Natural killer cell treated with Interleukin-12 subunit alpha and Interleukin-12 subunit beta and Interleukin-15 and Interleukin-18, amount 100 ng/mL, for 72 hours (primary cell): ENCODE results near the gene IMP3. TPM values are rescaled to one million over a fixed set of nuclear protein-coding genes. Genes with fewer than 3 reads are reported as not detected.

Source experiments
- ATAC-seq, 2 donors: fragments of 150-1000 bp; cut with Tn5 transposase in 1 of 2; sonication (Bioruptor Pico), chemical (Tn5 transposase) in 1 of 2; 2 replicates each; pipeline ENCODE4 v1.10.0; 2021
- DNase-seq: peaks from one replicate; pipeline ENCODE4 v3.0.0; 2022; ENCODE audit warnings: low spot score
- H3K27ac Mint-ChIP-seq, 2 donors: 1 replicate in 1 of 2; 2 replicates in 1 of 2; pipeline ENCODE4 v1.8.0; 2022; ENCODE audit warnings: mixed read lengths in 2 of 2, mild to moderate bottlenecking in 1 of 2, moderate library complexity in 1 of 2
- H3K27me3 Mint-ChIP-seq, 2 donors: 1 replicate in 1 of 2; 2 replicates in 1 of 2; pipeline ENCODE4 v1.8.0; 2022; ENCODE audit warnings: mixed read lengths in 2 of 2
- H3K36me3 Mint-ChIP-seq: one replicate; pipeline ENCODE4 v1.8.0; 2022; ENCODE audit warnings: mixed read lengths
- H3K4me1 Mint-ChIP-seq, 2 donors: 1 replicate in 1 of 2; 2 replicates in 1 of 2; pipeline ENCODE4 v1.8.0; 2022; ENCODE audit warnings: low read depth in 2 of 2, mixed read lengths in 2 of 2, mild to moderate bottlenecking in 1 of 2
- H3K4me3 Mint-ChIP-seq: one replicate; pipeline ENCODE4 v1.8.0; 2022; ENCODE audit warnings: mixed read lengths
- H3K9me3 Mint-ChIP-seq: 2 replicates; pipeline ENCODE4 v1.8.0; 2022; ENCODE audit warnings: mixed read lengths
- total RNA-seq, 2 donors: library from RNA; stranded (reverse); gene quantifications; one replicate each; pipeline ENCODE4 v1.2.3, GENCODE V29; 2022

The IMP3 gene
- total RNA-seq, 2 donors from 2014 or later = 76.2 to 111 TPM

DNA sequence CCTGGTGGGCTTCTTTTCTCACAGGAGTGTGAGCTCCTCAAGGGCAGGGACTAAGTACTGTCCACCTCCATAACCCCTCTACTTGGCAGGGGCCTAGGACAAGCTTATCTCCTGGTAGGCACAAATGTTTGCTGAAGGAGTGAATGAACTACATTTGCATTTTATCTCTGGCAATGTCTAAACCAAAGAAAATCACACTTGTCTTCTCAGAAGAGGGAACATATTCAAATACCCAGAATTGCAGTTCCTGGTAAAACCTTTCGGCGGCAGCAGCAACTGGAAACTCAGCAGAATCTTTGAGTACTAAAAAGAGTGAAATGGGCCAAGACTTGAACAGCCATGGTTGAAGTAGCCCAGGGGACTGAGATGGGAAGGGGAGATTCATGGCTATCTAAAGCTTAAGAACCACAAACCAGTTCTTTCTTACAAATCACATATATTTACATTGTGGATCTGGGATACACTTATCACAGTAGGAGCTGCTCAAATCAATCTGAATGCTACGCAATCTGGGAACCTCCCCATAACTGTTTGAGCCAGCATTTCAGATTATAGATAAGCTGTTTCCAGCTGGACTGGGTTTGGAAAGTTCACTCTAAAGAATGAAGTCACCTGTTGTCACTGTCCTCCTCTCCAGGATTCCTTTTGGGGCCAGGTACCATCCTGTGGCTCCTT lies 42.2 kb downstream of the IMP3 start:
- peak overlapping the region; percentile 76 for H3K4me3 Mint-ChIP-seq
- no peaks in the 10 kb centered on the region for H3K27me3 Mint-ChIP-seq
- H3K36me3 Mint-ChIP-seq = peaks cover 11% of the 10 kb centered on the region

DNA sequence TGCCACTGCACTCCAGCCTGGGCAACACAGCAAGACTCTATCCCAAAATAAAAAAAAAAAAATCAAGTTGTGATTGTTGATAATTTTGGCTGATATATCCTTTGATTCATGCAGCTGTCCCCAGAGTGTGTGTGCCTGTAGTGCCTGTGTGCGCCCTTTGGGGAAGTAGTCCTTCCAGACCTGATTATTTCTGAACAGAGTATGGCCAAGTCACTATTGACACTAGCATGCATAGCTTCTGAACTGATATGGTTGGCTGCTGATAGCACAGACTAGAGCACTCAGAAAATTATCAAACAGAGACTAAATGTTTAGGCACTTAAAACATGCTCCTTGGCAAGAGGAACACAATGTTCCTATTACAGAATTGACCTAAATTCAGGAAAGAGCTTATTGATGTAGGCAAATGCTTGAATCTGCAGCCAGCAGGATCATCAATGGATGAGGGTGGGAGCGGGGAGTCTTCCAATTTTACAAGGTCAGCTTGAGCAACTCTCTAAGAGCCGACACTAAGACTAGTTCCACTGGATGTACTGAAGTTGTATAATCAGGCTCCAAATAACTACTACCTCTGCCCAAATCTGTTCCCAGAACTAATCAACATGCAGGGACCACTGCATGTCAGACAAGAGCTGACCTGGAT lies 43.2 kb downstream of the IMP3 start:
- Mint-ChIP-seq H3K36me3 (peaks cover 14% of the 10 kb centered on the region), H3K9me3 (no peaks in the 10 kb centered on the region), H3K27me3 (no peaks in the 10 kb centered on the region), H3K4me1 (peaks cover 25 to 28% of the 10 kb centered on the region in 2 donors), H3K27ac (peak overlapping the region; percentile 76 to 90), H3K4me3 (peak overlapping the region; percentile 76)
- DNase-seq (no peak), ATAC-seq (no peak)

More for the DNA sequence above, 42.2 kb downstream of the IMP3 start:
- peak; percentile 64 for DNase-seq
- peak overlapping the region; percentile 76 to 90 for H3K27ac Mint-ChIP-seq
- peak; percentile 68 to 72 for ATAC-seq
- H3K9me3 Mint-ChIP-seq = no peaks in the 10 kb centered on the region
- peaks cover 25 to 28% of the 10 kb centered on the region in 2 donors for H3K4me1 Mint-ChIP-seq

DNA sequence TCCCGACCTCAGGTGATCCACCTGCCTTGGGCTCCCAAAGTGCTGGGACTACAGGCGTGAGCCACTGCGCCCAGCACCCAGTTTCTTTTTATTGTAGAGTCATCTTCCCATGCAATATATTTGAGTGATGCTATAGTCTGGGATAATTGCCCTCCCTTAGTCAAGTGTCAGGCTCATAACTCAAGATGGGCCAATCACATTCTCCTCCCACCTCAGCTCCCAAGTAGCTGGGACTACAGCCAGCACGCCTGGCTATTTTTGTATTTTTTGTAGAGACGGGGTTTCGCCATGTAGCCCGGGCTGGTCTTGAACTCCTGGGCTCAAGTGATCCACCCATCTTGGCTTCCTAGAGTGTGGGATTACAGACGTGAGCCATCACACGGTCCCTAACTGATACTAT lies 45.7 kb downstream of the IMP3 start:
- Mint-ChIP-seq H3K4me1 (peaks cover 25 to 28% of the 10 kb centered on the region in 2 donors), H3K27me3 (no peaks in the 10 kb centered on the region), H3K9me3 (no peaks in the 10 kb centered on the region), H3K4me3 (no peak overlapping the region), H3K36me3 (peaks cover 15% of the 10 kb centered on the region), H3K27ac (no peak overlapping the region)
- ATAC-seq (no peak), DNase-seq (no peak)

DNA sequence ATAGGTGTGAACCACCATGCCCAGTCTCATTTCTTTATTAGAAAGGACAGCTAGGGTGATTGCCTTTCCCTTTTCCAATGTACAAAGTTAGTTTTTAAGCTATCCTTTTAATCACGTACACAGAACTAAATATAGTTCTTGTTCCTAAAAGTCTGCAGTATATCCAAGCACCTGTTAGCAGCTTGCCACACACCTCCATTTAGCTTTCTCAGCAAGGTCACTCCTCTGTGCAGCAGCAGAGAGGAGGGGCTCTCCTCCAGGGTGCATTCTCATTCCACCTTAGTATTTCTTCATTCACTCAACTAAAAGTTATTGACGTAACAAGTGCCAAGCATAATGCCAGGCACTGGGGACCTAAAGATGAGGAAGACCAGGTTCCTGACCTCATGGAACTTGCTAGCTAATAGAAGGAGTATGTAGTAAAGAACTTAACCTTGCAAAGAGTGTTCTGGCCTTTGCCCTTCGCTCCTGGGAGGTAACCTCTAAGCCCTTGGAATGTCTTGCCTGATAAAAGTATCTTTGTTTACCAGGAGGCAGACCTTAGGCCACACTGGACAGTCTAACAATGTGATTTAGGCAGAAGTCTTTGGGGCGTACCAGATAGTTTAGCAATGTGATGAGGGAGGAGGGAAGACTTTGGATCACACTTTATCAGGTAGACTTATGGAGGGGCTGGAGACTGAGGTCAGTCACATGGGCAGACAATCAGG lies 48.2 kb downstream of the IMP3 start:
- H3K9me3 Mint-ChIP-seq = no peaks in the 10 kb centered on the region
- DNase-seq (no peak), ATAC-seq (no peak)
- H3K4me3 Mint-ChIP-seq = no peak overlapping the region
- peaks cover 9% of the 10 kb centered on the region in 2 donors for H3K4me1 Mint-ChIP-seq
- H3K27ac Mint-ChIP-seq = no peak overlapping the region
- H3K36me3 Mint-ChIP-seq = peaks cover 11% of the 10 kb centered on the region
- no peaks in the 10 kb centered on the region for H3K27me3 Mint-ChIP-seq

DNA sequence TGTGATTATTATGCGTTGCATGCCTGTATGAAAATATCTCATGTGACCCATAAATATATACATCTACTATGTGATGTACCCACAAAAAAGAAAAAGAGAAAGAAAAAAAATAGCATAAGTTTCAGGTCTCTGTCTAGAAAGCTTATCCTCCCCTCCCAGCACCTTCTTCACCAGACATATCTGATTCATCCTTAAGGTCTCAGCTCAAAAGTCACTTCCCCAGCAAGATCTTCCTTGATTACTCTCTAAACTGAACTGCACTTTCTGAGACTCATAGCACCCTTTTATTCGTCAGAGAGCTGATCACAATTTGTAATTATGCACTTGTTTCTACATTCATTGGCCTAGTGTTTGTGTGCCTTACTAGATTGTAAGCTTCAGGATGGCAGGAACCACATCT lies 49.8 kb downstream of the IMP3 start:
- ATAC-seq = no peak
- no peaks in the 10 kb centered on the region for H3K4me1 Mint-ChIP-seq
- no peak for DNase-seq

More for the DNA sequence above, 49.8 kb downstream of the IMP3 start:
- peaks cover 4% of the 10 kb centered on the region for H3K36me3 Mint-ChIP-seq
- no peak overlapping the region for H3K27ac Mint-ChIP-seq
- no peaks in the 10 kb centered on the region for H3K27me3 Mint-ChIP-seq
- H3K9me3 Mint-ChIP-seq = no peaks in the 10 kb centered on the region
- H3K4me3 Mint-ChIP-seq = no peak overlapping the region

Other genes starting within 250 kb of the IMP3 start
- 100 to 1,000 TPM in 1 of 2 donors, 10 to 100 TPM in 1; 93.5 to 103 TPM for gene SIN3A, start 188.5 kb downstream of the IMP3 start, total RNA-seq
- gene PTPN9, start 60.9 kb downstream of the IMP3 start, total RNA-seq = 10 to 100 TPM; 30.0 to 34.2 TPM
- 10 to 100 TPM; 15.5 to 26.7 TPM for gene SNUPN, start 14.5 kb downstream of the IMP3 start, total RNA-seq
- 1 to 10 TPM; 2.6 to 3.3 TPM for gene SNX33, start 7.7 kb upstream of the IMP3 start, total RNA-seq
- gene CSPG4, start 72.6 kb upstream of the IMP3 start, total RNA-seq = not detected
- 10 to 100 TPM; 23.9 to 38.5 TPM for gene UBE2Q2, start 203.2 kb upstream of the IMP3 start, total RNA-seq